ENCODE results near the gene ACHE. TPM values are rescaled to one million over a fixed set of nuclear protein-coding genes. Genes with fewer than 3 reads are reported as not detected.

ACHE gene
- total RNA-seq, 1 donor: not detected

- H3K4me3 ChIP-seq (ENCODE audit: low read depth, low read length): no peak overlapping the region
- TF ChIP-seq CTCF (IDR thresholded peaks at IDR 0.05; ENCODE audit: insufficient read depth, low read length): no peak
- no peak for DNase-seq (ENCODE audit: low read depth)
Observed at GRCh38 chr7:100865938-100866728, 29.6 kb downstream of the ACHE start.

GRCh38 chr7:100865372-100865911 is 30.2 kb downstream of the ACHE start:
- TF ChIP-seq CTCF (IDR thresholded peaks at IDR 0.05; ENCODE audit: insufficient read depth, low read length): no peak
- H3K4me3 ChIP-seq (ENCODE audit: low read depth, low read length): no peak overlapping the region
- DNase-seq (ENCODE audit: low read depth): no peak

- no peak overlapping the region for H3K4me3 ChIP-seq (ENCODE audit: low read depth, low read length)
- no peak for TF ChIP-seq CTCF (IDR thresholded peaks at IDR 0.05; ENCODE audit: insufficient read depth, low read length)
- DNase-seq (ENCODE audit: low read depth): no peak
Observed at GRCh38 chr7:100864263-100864845, 31.3 kb downstream of the ACHE start.

GRCh38 chr7:100863406-100863950 is 32.2 kb downstream of the ACHE start:
- TF ChIP-seq CTCF (IDR thresholded peaks at IDR 0.05; ENCODE audit: insufficient read depth, low read length): no peak
- no peak overlapping the region for H3K4me3 ChIP-seq (ENCODE audit: low read depth, low read length)
- no peak for DNase-seq (ENCODE audit: low read depth)

- DNase-seq (ENCODE audit: low read depth): no peak
- no peak overlapping the region for H3K4me3 ChIP-seq (ENCODE audit: low read depth, low read length)
- no peak for TF ChIP-seq CTCF (IDR thresholded peaks at IDR 0.05; ENCODE audit: insufficient read depth, low read length)
Observed at GRCh38 chr7:100861616-100861985, 34.1 kb downstream of the ACHE start.

GRCh38 chr7:100860702-100861615 is 34.7 kb downstream of the ACHE start:
- no peak for TF ChIP-seq CTCF (IDR thresholded peaks at IDR 0.05; ENCODE audit: insufficient read depth, low read length)
- no peak for DNase-seq (ENCODE audit: low read depth)
- no peak overlapping the region for H3K4me3 ChIP-seq (ENCODE audit: low read depth, low read length)
